SK-N-SH treated with all-trans-retinoic acid at 6 μM for 48 hours (cell line): ENCODE data around the gene CCDC69.

Experiments used
- ATAC-seq: fragments of 200-7000 bp; cut with Tn5 transposase; 3 replicates; pipeline ENCODE4 v1.9.1; 2020; ENCODE audit warnings: mild to moderate bottlenecking, moderate library complexity
- ARNTL ChIP-seq: fragments of 450-650 bp; formaldehyde crosslinking; IDR thresholded peaks from 2 replicates; pipeline ENCODE4 v1.5.0; 2020; ENCODE audit warnings: low read depth, mild to moderate bottlenecking, moderate library complexity, borderline replicate concordance
- BACH2 ChIP-seq: fragments of 250-450 bp; sonication (Bioruptor Pico); IDR thresholded peaks from 2 replicates; pipeline ENCODE4 v1.9.0; 2021; ENCODE audit warnings: mild to moderate bottlenecking, borderline replicate concordance
- CSDC2 ChIP-seq: fragments of 250-450 bp; sonication (Bioruptor Pico); IDR thresholded peaks from 2 replicates; pipeline ENCODE4 v1.5.0; 2020; ENCODE audit warnings: mild to moderate bottlenecking, moderate library complexity
- ESRRG ChIP-seq: fragments of 250-450 bp; sonication (Bioruptor Pico); IDR thresholded peaks from 2 replicates; pipeline ENCODE4 v1.6.1; 2021; ENCODE audit warnings: mild to moderate bottlenecking
- GLIS3 ChIP-seq: fragments of 250-450 bp; sonication (Bioruptor Pico); IDR thresholded peaks from 2 replicates; pipeline ENCODE4 v1.5.0; 2020; ENCODE audit warnings: mild to moderate bottlenecking, moderate library complexity
- OSR1 ChIP-seq: fragments of 250-450 bp; sonication (Bioruptor Pico); IDR thresholded peaks from 2 replicates; pipeline ENCODE4 v1.8.0; 2022; ENCODE audit warnings: moderate library complexity, mild to moderate bottlenecking, inconsistent platforms
- PPARA ChIP-seq: fragments of 250-450 bp; sonication (Bioruptor Pico); IDR thresholded peaks from 2 replicates; pipeline ENCODE4 v1.5.0; 2020; ENCODE audit warnings: mild to moderate bottlenecking, borderline replicate concordance
- RARB ChIP-seq: fragments of 250-450 bp; sonication (Bioruptor Pico); IDR thresholded peaks from 2 replicates; pipeline ENCODE4 v1.8.0; 2021; ENCODE audit warnings: mild to moderate bottlenecking, moderate library complexity
- SNAI2 ChIP-seq: fragments of 250-450 bp; sonication (Bioruptor Pico); IDR thresholded peaks from 2 replicates; pipeline ENCODE4 v1.5.0; 2020; ENCODE audit warnings: mild to moderate bottlenecking, moderate library complexity
- TCF4 ChIP-seq: fragments of 250-450 bp; sonication (Bioruptor Pico); IDR thresholded peaks from 2 replicates; pipeline ENCODE4 v1.8.0; 2021; ENCODE audit warnings: mild to moderate bottlenecking, moderate library complexity, borderline replicate concordance
- TOX ChIP-seq: fragments of 250-450 bp; sonication (Bioruptor Pico); IDR thresholded peaks from 2 replicates; pipeline ENCODE4 v1.8.0; 2021; ENCODE audit warnings: mild to moderate bottlenecking, moderate library complexity, borderline replicate concordance
- ZC3H10 ChIP-seq: fragments of 250-450 bp; sonication (Bioruptor Pico); IDR thresholded peaks from 2 replicates; pipeline ENCODE4 v1.5.1; 2021; ENCODE audit warnings: mild to moderate bottlenecking, moderate library complexity
- ZFP3 ChIP-seq: fragments of 250-450 bp; sonication (Bioruptor Pico); IDR thresholded peaks from 2 replicates; pipeline ENCODE4 v1.5.0; 2020; ENCODE audit warnings: mild to moderate bottlenecking, moderate library complexity
- ZFP30 ChIP-seq: fragments of 450-650 bp; formaldehyde crosslinking; IDR thresholded peaks from 2 replicates; pipeline ENCODE4 v1.5.0; 2022; ENCODE audit warnings: mild to moderate bottlenecking, moderate library complexity
- ZNF565 ChIP-seq: fragments of 450-650 bp; formaldehyde crosslinking; conservative IDR thresholded peaks from 2 replicates; pipeline ENCODE4 v1.5.0; 2020; ENCODE audit warnings: low read depth, mild to moderate bottlenecking, moderate library complexity
- ZNF70 ChIP-seq: fragments of 450-650 bp; formaldehyde crosslinking; IDR thresholded peaks from 2 replicates; pipeline ENCODE4 v1.5.0; 2020; ENCODE audit warnings: mild to moderate bottlenecking, moderate library complexity
- TF ChIP-seq, protein P1 (sequence below): fragments of 250-450 bp; sonication (Bioruptor Pico); IDR thresholded peaks from 2 replicates; pipeline ENCODE4 v1.5.1; 2021; ENCODE audit warnings: mild to moderate bottlenecking, moderate library complexity
- TF ChIP-seq, protein P2 (sequence below): fragments of 250-450 bp; sonication (Bioruptor Pico); IDR thresholded peaks from 2 replicates; pipeline ENCODE4 v1.8.0; 2020; ENCODE audit warnings: mild to moderate bottlenecking, moderate library complexity, borderline replicate concordance
- TF ChIP-seq, protein P3 (sequence below): fragments of 250-450 bp; sonication (Bioruptor Pico); IDR thresholded peaks from 2 replicates; pipeline ENCODE4 v1.5.1; 2020; ENCODE audit warnings: low read depth, mild to moderate bottlenecking, moderate library complexity
- TF ChIP-seq, protein P4 (sequence below): fragments of 250-450 bp; sonication (Bioruptor Pico); IDR thresholded peaks from 2 replicates; pipeline ENCODE4 v1.8.0; 2021; ENCODE audit warnings: low read depth, mild to moderate bottlenecking, moderate library complexity, borderline replicate concordance

The CCDC69 gene

DNA sequence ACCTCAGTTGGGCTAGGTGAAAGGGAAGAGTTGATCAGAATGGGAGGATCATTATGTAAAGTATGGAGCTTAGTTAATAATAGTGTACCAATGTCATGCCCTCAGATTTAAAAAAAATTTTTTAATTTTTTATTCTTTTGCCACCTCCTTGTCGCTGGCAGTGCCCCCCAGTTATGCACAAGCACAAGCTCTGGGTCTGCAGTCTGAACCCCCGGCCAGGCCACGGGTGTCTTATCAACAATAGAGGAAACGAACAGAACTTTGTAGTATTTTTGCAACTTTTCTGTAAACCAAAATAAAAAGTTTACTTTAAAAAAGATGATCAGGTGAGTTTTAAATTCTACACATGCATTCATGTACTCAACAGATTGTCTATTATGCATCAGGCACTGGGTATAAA lies 27.7 kb upstream of the CCDC69 start:
- no peak for TF ChIP-seq OSR1
- no peak for TF ChIP-seq ZNF70
- ATAC-seq, result no peak

DNA sequence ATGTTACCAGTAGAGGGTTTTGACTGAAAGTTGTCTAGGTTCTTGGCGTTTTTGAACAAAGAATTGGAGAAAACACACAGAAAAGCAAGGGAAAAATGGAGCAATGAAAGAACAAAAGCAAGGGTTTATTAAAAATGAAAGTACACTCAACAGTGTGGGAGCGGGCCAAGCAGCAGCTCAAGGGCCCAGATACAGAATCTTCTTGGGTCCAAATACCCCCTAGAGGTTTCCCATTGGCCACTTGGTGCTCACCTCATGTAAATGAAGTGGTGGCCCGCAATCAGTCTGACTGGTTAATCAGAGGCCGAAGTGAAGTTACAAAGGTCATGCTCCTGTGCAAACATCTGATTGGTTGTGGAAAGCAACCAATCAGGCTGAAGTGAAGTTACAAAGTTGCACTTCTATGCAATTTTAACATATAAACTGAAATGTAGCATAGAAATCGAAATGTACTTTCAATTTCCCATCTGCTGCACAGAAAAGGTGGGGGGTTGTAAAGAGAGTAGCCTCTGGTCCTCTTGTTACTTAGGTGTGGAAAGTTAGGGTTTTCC lies 27.2 kb upstream of the CCDC69 start:
- ATAC-seq, result no peak
- TF ChIP-seq PPARA (CRISPR knock-in tag) (no peak), ZNF565 (CRISPR knock-in tag) (no peak), TCF4 (no peak), ZFP30 (CRISPR knock-in tag) (no peak)
- TF ChIP-seq, protein P1, sequence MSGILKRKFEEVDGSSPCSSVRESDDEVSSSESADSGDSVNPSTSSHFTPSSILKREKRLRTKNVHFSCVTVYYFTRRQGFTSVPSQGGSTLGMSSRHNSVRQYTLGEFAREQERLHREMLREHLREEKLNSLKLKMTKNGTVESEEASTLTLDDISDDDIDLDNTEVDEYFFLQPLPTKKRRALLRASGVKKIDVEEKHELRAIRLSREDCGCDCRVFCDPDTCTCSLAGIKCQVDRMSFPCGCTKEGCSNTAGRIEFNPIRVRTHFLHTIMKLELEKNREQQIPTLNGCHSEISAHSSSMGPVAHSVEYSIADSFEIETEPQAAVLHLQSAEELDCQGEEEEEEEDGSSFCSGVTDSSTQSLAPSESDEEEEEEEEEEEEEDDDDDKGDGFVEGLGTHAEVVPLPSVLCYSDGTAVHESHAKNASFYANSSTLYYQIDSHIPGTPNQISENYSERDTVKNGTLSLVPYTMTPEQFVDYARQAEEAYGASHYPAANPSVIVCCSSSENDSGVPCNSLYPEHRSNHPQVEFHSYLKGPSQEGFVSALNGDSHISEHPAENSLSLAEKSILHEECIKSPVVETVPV (CRISPR knock-in tag), result no peak

DNA sequence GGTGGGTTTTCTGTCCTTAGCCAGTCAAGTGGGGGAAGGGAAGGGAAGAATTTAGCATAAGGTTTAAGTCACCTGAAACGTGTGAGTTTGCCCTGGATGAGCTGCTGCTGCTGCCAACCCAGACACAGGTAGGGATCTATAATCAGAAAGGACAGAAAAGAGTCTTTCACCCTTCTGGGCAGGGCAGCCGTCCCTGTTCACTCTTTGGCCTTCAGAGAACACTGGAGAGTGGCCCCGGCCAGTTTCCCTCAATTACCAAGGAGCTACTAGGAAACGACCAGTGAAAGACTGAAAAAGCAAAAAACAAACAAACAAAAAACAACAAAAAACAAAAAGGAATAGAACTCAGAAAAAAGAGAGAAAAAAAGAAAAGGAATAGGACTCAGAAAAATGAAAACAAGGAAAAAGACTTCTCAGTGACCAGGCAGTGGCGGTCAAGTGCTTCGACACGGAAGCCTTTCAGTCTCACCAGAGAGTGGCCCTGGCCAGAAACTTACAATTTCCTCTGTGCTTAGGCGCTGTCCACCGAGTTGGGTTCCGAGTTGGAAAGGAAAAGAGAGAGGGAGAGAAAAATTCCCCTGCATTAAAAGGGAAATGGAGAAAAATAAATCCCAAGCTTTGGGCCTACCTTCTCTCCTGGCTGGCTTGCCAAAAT lies 26.6 kb upstream of the CCDC69 start:
- TF ChIP-seq TOX (CRISPR knock-in tag), result no peak
- TF ChIP-seq ZC3H10 (CRISPR knock-in tag), result no peak
- TF ChIP-seq, protein P1 (CRISPR knock-in tag), result no peak
- TF ChIP-seq ARNTL (CRISPR knock-in tag), result no peak
- no peak for TF ChIP-seq OSR1
- TF ChIP-seq ZFP3, result no peak
- no peak for TF ChIP-seq CSDC2 (CRISPR knock-in tag)
- TF ChIP-seq, protein P2, sequence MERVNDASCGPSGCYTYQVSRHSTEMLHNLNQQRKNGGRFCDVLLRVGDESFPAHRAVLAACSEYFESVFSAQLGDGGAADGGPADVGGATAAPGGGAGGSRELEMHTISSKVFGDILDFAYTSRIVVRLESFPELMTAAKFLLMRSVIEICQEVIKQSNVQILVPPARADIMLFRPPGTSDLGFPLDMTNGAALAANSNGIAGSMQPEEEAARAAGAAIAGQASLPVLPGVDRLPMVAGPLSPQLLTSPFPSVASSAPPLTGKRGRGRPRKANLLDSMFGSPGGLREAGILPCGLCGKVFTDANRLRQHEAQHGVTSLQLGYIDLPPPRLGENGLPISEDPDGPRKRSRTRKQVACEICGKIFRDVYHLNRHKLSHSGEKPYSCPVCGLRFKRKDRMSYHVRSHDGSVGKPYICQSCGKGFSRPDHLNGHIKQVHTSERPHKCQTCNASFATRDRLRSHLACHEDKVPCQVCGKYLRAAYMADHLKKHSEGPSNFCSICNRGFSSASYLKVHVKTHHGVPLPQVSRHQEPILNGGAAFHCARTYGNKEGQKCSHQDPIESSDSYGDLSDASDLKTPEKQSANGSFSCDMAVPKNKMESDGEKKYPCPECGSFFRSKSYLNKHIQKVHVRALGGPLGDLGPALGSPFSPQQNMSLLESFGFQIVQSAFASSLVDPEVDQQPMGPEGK (CRISPR knock-in tag), result no peak
- no peak for TF ChIP-seq ZNF565 (CRISPR knock-in tag)
- no peak for TF ChIP-seq RARB
- no peak for TF ChIP-seq TCF4
- TF ChIP-seq ZFP30 (CRISPR knock-in tag), result no peak
- no peak for TF ChIP-seq ESRRG

DNA sequence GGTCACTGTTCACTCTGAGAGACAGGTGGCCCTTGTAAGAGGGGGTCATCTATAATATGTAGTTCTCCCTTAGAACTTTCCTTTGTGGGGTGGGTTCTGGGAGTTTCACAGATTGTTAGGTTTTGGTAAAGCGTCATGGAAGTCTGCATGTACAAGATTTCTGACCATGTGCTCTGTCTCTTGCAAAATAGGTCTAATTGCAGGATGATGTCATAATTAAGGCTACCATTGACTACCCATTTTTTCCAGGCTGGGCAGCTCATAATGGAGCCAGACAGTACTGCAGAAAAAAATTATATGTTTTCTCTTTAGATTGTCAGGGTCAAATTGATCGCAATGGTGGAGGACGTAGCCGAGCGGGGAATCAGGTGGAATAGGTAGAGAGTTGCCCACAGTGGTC lies 25.4 kb upstream of the CCDC69 start:
- ATAC-seq, result no peak
- TF ChIP-seq GLIS3 (CRISPR knock-in tag) (no peak), BACH2 (CRISPR knock-in tag) (no peak)

More for the DNA sequence above, 26.6 kb upstream of the CCDC69 start:
- ATAC-seq, result no peak

DNA sequence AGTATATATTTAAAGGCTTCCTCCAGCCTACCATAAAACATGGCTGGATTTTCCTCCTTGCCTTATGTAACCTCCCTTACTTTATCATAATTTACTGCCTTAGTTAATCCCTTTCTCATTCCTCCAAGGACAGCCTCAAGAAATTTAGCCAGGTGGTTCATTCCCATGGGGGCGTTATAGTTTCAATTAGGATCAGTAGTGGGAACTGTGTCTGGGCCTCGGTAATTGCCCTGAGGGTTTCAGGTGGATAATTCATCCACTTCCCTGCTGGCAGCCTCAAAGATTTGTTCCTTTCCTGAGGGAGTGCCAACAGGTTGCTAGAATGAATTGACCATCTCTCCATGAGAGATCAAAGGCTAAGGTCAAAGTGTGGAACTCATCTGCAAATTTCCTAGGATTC lies 24.8 kb upstream of the CCDC69 start:
- ATAC-seq, result no peak
- TF ChIP-seq PPARA (CRISPR knock-in tag) (no peak), SNAI2 (CRISPR knock-in tag) (no peak), TOX (CRISPR knock-in tag) (no peak)
- TF ChIP-seq, protein P1 (CRISPR knock-in tag), result no peak

DNA sequence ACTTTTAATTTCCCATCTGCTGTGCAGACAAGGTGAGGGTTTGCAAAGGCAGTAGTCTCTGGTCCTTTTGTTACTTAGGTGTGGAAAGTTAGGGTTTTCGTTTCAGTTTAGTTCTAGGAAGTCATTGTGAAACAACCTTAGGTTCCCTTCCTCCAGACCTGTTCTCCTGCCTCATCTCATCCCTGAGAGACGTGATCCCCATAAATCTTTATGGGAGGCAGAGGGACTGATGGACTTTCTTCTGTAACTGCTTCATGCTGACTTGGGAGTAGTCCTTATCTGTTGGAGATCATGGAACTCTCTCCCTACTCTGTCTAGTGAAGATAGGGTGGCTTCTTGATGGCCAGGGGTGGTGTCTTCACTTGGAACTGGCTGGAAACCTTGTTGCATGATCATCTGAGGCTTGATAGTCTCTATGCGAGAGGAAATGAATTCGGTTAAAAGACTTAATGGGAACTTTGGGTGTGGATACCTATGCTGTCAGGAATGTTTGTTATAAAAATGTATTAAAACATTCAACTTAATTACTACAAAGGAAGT lies 21.9 kb upstream of the CCDC69 start:
- no peak for ATAC-seq
- TF ChIP-seq BACH2 (CRISPR knock-in tag), result no peak
- TF ChIP-seq ZFP3, result no peak
- TF ChIP-seq, protein P3, sequence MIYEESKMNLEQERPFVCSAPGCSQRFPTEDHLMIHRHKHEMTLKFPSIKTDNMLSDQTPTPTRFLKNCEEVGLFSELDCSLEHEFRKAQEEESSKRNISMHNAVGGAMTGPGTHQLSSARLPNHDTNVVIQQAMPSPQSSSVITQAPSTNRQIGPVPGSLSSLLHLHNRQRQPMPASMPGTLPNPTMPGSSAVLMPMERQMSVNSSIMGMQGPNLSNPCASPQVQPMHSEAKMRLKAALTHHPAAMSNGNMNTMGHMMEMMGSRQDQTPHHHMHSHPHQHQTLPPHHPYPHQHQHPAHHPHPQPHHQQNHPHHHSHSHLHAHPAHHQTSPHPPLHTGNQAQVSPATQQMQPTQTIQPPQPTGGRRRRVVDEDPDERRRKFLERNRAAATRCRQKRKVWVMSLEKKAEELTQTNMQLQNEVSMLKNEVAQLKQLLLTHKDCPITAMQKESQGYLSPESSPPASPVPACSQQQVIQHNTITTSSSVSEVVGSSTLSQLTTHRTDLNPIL (CRISPR knock-in tag), result no peak
- no peak for TF ChIP-seq ZFP30 (CRISPR knock-in tag)
- TF ChIP-seq CSDC2 (CRISPR knock-in tag), result no peak
- TF ChIP-seq, protein P4, sequence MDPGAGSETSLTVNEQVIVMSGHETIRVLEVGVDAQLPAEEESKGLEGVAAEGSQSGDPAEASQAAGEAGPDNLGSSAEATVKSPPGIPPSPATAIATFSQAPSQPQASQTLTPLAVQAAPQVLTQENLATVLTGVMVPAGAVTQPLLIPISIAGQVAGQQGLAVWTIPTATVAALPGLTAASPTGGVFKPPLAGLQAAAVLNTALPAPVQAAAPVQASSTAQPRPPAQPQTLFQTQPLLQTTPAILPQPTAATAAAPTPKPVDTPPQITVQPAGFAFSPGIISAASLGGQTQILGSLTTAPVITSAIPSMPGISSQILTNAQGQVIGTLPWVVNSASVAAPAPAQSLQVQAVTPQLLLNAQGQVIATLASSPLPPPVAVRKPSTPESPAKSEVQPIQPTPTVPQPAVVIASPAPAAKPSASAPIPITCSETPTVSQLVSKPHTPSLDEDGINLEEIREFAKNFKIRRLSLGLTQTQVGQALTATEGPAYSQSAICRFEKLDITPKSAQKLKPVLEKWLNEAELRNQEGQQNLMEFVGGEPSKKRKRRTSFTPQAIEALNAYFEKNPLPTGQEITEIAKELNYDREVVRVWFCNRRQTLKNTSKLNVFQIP (CRISPR knock-in tag), result no peak
- no peak for TF ChIP-seq ARNTL (CRISPR knock-in tag)
- no peak for TF ChIP-seq RARB
